ENCODE results near the gene LAPTM4A. TPM values are rescaled to one million over a fixed set of nuclear protein-coding genes. Genes with fewer than 3 reads are reported as not detected.

LAPTM4A gene
- total RNA-seq, 3 donors from 2014 or later: 199 to 349 (median 264) TPM

- H3K36me3 ChIP-seq: no peaks in the 10 kb centered on the region
- H3K4me1 ChIP-seq: no peaks in the 10 kb centered on the region
- TF ChIP-seq POLR2A (IDR thresholded peaks at IDR 0.05) (no peak), POLR2AphosphoS5 (IDR thresholded peaks at IDR 0.05) (no peak), CTCF (IDR thresholded peaks at IDR 0.05) (no peak)
- no peak for DNase-seq (ENCODE audit: low spot score in 2 of 2)
- H3K27ac ChIP-seq: no peak overlapping the region
- intact Hi-C loops (cut with DNase I; ENCODE audit: low total_unique reads): no loop called here
- no peaks in the 10 kb centered on the region for H3K27me3 ChIP-seq
- peaks cover 5 to 14% of the 10 kb centered on the region in 2 donors for H3K9me3 ChIP-seq
- H3K4me3 ChIP-seq: no peak overlapping the region
Observed at GRCh38 chr2:20027260-20027677, 24.2 kb downstream of the LAPTM4A start.

DNA sequence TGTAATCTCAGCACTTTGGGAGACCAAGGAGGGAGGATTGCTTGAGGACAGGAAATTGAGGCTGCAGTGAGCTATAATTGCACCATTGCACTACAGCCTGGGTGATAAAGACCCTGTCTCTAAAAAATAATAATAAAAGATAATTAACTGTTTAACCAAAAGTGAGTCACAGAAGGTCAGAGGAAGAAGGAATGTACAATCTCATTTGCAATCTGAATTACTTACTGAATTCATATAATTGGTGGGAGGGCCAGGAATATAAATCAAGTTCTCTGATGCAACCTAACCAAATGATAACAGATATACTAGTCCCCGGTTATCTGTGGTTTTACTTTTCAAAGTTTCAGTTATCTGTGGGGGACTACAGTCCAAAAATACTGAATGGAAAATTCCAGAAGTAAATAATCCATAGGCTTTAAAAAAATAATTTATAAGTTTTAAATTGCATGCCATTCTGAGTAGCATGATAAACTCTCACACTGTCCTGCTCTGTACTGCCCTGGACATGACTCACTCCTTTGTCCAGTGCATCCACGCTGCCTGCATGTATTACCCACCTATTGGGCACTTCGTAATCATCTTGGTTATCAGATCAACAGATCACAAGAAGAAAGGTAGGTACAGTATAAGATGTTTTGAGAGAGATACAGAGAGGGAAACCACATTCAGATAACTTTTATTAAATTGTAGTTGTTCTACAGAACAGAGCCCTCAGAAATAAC lies 26.2 kb downstream of the LAPTM4A start:
- Histone ChIP-seq H3K4me3 (no peak overlapping the region), H3K27ac (no peak overlapping the region), H3K9me3 (peaks cover 5 to 18% of the 10 kb centered on the region in 2 donors), H3K27me3 (no peaks in the 10 kb centered on the region), H3K4me1 (no peaks in the 10 kb centered on the region), H3K36me3 (no peaks in the 10 kb centered on the region)
- no peak for DNase-seq (ENCODE audit: low spot score in 2 of 2)
- intact Hi-C loops (cut with DNase I; ENCODE audit: low total_unique reads): no loop called here
- no peak for TF ChIP-seq CTCF (IDR thresholded peaks at IDR 0.05)
- no peak for TF ChIP-seq POLR2AphosphoS5 (IDR thresholded peaks at IDR 0.05)
- TF ChIP-seq POLR2A (IDR thresholded peaks at IDR 0.05): no peak

GRCh38 chr2:20023688-20024087 lies 27.7 kb downstream of the LAPTM4A start:
- H3K9me3 ChIP-seq: peaks cover 4 to 11% of the 10 kb centered on the region in 2 donors
- DNase-seq (ENCODE audit: low spot score in 2 of 2): no peak
- no peaks in the 10 kb centered on the region for H3K36me3 ChIP-seq
- H3K4me1 ChIP-seq: no peaks in the 10 kb centered on the region
- no peak overlapping the region for H3K27ac ChIP-seq
- H3K4me3 ChIP-seq: no peak overlapping the region
- H3K27me3 ChIP-seq: no peaks in the 10 kb centered on the region
- intact Hi-C loops (cut with DNase I; ENCODE audit: low total_unique reads): no loop called here
- TF ChIP-seq POLR2AphosphoS5 (IDR thresholded peaks at IDR 0.05) (no peak), CTCF (IDR thresholded peaks at IDR 0.05) (no peak), POLR2A (IDR thresholded peaks at IDR 0.05) (no peak)

- Histone ChIP-seq H3K4me1 (no peaks in the 10 kb centered on the region), H3K9me3 (peaks cover 0 to 5% of the 10 kb centered on the region in 2 donors), H3K27me3 (no peaks in the 10 kb centered on the region), H3K36me3 (no peaks in the 10 kb centered on the region), H3K4me3 (no peak overlapping the region), H3K27ac (no peak overlapping the region)
- intact Hi-C loops (cut with DNase I; ENCODE audit: low total_unique reads): no loop called here
- DNase-seq (ENCODE audit: low spot score in 2 of 2): no peak
- TF ChIP-seq CTCF (IDR thresholded peaks at IDR 0.05) (no peak), POLR2AphosphoS5 (IDR thresholded peaks at IDR 0.05) (no peak), POLR2A (IDR thresholded peaks at IDR 0.05) (no peak)
Observed at GRCh38 chr2:20021405-20022009, 29.9 kb downstream of the LAPTM4A start.

DNA sequence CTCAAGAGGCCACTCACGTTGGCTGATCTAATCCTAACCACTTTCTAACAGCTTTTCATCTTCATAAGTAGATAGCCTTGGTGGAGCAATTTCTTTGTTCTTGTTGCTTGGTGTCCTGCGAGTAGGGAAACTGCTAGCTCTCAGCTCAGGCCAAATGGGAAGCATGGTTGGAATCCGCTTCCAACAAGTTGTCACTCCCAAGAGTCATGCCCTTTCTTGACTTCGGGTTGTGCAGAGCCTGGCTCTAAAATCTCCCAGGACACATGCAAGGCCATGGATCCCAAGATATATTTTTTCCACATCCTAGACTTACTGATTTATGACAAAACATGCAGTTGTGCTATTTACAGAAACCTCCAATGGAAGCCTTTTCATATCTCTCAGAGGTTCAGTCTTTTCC lies 31.7 kb downstream of the LAPTM4A start:
- Histone ChIP-seq H3K9me3 (peaks cover 0 to 5% of the 10 kb centered on the region in 2 donors), H3K36me3 (no peaks in the 10 kb centered on the region), H3K27ac (no peak overlapping the region), H3K27me3 (no peaks in the 10 kb centered on the region), H3K4me3 (no peak overlapping the region), H3K4me1 (no peaks in the 10 kb centered on the region)
- intact Hi-C loops (cut with DNase I; ENCODE audit: low total_unique reads): loop anchor here (10.0 kb wide), 1 partner anchor 75 kb away; no protein-coding TSS in a partner anchor
- no peak for TF ChIP-seq POLR2AphosphoS5 (IDR thresholded peaks at IDR 0.05)
- TF ChIP-seq CTCF (IDR thresholded peaks at IDR 0.05): no peak
- no peak for TF ChIP-seq POLR2A (IDR thresholded peaks at IDR 0.05)
- no peak for DNase-seq (ENCODE audit: low spot score in 2 of 2)

Measured in breast epithelium (tissue), 4 donors.